GM12891 (cell line): Measurements from ENCODE around the gene MAPK8IP3.

Source experiments
- POLR2A ChIP-seq: IDR thresholded peaks from 2 replicates; pipeline ENCODE4 v1.6.1; 2011; ENCODE audit warnings: low read depth, low read length, control low read depth
- POLR2AphosphoS5 ChIP-seq: IDR thresholded peaks from 2 replicates; pipeline ENCODE4 v1.6.1; 2011; ENCODE audit warnings: low read depth, low read length, control low read depth
- TAF1 ChIP-seq: IDR thresholded peaks from 2 replicates; pipeline ENCODE4 v1.6.1; 2011; ENCODE audit warnings: low read depth, low read length, control low read depth

- TF ChIP-seq POLR2A: no peak
- no peak for TF ChIP-seq POLR2AphosphoS5
- TF ChIP-seq TAF1: no peak
These were observed 28.1 kb downstream of the MAPK8IP3 start for GRCh38 chr16:1734123-1734522.
